Measurements from ENCODE around the gene DNAH8.
"Not testable (repeated sequence)": the region's sequence is repeated elsewhere in the genome, so short reads cannot be mapped to it uniquely, and the experiment has no call there.

The DNAH8 gene

DNA sequence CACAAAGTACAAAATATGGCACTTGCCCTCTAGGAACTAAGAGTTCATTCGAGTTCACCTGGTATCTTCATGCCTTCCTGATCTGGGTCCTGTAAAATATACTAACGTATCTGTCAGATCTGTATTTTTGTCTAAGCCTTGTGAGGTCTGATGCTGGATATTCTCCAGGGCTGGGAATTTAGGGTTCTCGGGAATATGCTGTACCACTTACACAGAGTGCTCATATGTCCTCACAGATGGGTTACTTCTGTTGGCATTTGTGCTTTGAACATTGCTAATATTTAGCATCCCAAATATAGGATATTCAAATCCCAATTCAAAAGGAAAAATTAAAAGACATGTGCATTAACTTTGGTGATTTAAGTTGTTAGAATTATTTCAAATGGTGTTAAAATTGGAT, 122.0 kb downstream of the DNAH8 start:
- no peak for DNase-seq (ENCODE audit: low read depth in 1 of 2, low spot score in 1 of 2)

DNA sequence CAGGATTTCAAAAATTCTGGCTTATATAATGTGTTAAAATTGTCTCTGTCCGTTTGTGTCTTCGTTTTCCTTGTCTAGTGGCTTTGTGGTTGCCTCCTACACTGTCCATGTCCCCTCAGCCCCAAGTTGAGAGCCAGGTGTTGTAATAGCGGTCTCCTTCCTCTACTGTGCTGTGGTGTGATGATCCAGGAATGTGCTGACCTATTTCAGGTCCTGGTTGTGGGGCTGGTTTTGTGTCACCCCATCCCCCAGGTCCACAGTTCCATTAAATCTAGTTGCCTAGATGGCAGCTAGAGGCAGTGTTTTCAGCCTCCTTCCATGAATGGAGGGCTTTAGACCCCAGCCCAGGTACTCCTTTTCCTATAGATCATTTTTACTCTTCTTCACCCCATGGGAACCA, 128.7 kb downstream of the DNAH8 start:
- DNase-seq (ENCODE audit: low read depth in 1 of 2, low spot score in 1 of 2), result no peak

DNA sequence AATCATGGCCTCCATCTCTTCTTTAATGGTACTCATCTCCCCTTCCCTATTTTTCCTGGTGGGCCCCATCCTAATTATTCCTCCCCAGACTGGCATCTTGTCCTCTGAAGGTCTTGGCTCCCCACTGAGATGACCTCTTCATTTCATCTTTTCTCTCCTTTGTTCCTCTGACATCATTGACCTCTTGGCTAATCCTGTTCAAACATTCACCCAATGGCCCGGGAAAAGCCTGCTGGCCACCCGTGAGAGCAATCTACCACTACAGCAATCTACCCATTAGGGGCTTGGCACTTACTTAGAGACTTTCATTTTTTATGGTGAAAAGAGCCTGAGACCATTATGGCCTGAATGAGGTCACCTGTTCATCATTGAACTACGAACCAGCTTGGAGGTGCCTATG, 130.8 kb downstream of the DNAH8 start:
- DNase-seq (ENCODE audit: low read depth in 1 of 2, low spot score in 1 of 2), result no peak

DNA sequence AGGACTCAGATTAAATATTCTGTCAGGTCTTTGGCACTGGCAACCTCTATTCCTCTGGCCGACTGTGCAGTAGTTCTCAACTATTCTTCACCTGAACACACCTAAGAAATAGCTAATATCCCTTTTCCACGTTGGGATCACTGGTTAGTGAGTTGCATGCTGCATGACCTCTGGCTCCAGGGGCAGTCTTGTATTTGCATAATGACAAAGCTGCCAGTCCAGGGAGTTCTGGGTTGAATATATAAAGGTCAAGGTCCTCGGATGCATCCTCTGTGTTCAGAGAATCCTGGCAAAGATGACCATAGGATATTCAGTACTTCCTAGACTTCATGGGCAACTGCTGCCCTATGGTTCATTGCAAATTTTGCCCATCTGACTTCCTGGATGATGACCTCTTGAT, 131.2 kb downstream of the DNAH8 start:
- no peak for DNase-seq (ENCODE audit: low read depth in 1 of 2, low spot score in 1 of 2)

DNA sequence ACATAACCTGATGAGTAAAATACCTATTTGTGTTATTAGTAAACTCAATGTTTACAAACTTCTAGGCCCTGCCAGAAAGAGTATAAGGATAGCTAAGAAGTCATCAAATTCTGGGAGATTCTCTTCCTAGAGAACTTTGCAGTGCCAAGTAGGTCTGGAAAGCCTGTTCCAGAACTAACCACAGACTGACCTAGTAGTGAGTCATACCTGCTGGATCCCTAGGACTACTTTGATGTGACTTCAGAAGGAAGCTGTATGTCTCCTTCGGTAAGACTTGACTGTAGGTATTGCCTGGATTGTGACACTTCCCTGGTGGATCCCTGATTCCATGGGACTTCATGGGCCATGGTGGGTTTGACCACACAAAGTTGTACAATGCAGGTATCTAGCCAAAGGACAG, 131.7 kb downstream of the DNAH8 start:
- DNase-seq (ENCODE audit: low read depth in 1 of 2, low spot score in 1 of 2), result no peak

DNA sequence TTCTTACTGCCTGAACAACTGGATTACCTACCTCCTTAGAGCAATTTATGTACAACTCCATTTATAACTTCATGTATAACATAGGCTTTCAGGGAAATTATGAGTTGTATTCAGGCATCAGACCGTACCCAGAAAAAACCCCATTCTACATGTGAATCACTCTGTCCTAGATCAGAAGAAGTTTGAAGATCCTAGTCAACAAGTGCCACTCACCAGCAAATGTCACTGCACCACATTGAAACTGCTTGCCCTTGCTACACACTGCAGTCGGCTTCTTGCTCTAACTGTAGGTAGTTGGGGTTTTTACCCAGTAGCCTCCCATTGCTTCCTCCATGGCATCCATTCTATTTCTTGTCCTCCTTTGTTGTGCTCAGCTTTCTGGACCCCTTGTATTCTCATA, 132.4 kb downstream of the DNAH8 start:
- DNase-seq (ENCODE audit: low read depth in 1 of 2, low spot score in 1 of 2), result no peak

DNA sequence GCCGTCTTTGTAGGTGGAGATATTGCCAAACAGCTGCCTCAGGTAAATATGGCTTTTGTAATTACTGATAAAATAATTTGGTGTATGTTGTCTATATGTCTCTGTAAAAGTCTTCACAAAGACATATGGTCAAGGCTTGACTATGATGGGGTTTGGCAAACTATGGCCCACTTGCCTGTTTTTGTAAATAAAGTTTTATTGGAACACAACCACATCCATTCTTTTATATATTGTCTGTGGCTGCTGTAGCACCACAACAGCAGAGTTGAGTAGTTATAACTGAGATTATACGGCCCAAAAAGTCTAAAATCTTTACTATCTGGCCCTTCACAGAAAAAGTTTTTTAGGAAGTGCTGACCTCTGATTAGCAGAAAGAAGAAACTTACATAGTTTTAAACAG, 133.6 kb downstream of the DNAH8 start:
- DNase-seq (ENCODE audit: low read depth in 1 of 2, low spot score in 1 of 2), result no peak

DNA sequence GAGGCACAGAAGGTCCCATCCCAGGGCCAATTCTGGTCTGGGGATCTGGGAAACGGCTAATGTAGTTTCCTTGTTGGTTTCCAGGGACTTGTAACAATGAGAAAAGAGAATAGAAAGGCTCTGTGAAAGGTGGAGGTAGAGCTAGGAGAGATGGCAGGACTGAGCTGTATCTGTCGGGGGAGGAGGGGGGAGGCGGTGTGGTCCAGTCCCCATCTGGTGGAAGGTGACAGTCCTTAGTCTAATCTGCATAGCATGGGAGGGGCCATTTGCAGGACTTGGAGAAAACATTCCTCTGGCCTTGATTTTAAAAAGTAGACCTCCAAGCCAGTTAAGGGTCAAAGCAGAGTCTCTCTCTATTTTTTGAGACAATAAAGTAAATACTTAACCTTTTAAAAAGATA, 137.1 kb downstream of the DNAH8 start:
- DNase-seq (ENCODE audit: low read depth in 1 of 2, low spot score in 1 of 2), result no peak

DNA sequence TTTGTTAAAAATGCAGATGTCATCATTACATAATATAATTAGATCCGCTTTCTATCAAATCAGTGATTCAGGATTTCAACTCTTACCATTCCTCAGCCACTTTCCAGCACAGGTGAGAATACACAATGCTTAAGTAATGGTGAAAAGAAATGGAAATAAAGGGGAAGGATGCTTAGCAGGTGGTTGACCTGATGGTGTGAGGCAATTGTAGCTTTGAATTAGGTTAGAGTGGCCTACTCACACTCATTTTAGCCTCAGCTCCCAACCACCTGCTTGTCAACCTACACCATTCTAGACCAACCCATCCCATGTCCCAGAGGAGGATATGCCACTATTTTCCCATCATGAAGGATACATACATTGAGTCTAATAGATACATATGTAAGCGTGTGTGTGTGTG, 138.1 kb downstream of the DNAH8 start:
- no peak for DNase-seq (ENCODE audit: low read depth in 1 of 2, low spot score in 1 of 2)

DNA sequence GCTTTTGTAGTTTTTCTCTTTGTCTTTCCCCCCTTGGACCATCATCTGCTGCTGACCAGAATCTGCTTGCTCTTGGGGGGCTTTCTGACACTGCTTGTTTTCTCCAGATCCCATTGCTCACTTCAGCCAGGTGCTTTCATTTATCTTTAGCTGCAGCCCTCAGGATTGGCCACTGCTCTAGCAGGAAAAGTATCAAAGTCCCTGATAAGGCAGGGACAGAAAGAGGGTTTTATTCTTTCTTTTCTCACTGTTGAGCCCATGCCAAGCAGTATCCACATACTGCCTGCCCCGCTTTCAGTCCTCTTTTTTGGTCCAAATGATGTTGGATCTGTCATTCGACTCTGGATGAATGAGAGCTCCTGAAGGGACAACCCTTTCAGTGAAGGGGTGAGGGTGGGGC, 141.4 kb downstream of the DNAH8 start:
- no peak for DNase-seq (ENCODE audit: low read depth in 1 of 2, low spot score in 1 of 2)

DNA sequence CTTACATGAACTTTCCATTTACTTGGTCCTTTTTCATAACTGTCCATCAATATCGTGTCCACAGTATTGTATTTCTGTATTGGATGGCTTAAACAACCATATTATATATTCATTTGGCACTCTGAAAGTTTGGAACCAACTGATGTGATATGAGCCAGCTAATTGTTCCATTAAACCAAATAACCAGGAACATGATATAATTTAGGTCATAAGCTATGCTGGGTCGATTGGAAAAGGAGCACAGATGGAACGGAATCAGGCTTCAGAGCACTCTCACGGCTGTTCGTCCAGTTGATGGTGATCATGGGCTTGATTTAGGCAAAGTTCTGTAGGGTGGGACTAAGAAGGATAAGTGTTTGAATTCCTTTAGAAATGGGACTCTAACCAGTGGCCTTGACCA, 142.7 kb downstream of the DNAH8 start:
- no peak for DNase-seq (ENCODE audit: low read depth in 1 of 2, low spot score in 1 of 2)

DNA sequence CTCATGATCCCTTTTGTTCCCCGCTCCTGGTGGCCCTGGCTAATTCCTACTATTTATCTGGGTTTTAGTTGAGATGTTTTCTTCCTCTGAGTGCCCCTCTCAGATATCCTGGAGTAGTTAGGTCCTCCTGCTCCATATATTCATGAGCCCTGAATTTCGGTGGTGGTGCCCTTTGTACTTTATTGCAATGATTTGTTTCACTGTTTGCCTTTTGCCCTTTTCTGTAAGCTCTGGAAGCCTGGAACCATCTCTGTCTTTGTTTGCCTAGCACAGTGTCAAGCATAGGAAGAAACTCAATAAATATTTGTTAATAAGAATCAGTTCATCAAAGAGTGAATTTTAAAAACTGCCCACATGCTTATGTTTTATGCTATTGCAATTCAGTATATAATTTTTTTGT, 144.9 kb downstream of the DNAH8 start:
- DNase-seq (ENCODE audit: low read depth in 1 of 2, low spot score in 1 of 2), result no peak

DNA sequence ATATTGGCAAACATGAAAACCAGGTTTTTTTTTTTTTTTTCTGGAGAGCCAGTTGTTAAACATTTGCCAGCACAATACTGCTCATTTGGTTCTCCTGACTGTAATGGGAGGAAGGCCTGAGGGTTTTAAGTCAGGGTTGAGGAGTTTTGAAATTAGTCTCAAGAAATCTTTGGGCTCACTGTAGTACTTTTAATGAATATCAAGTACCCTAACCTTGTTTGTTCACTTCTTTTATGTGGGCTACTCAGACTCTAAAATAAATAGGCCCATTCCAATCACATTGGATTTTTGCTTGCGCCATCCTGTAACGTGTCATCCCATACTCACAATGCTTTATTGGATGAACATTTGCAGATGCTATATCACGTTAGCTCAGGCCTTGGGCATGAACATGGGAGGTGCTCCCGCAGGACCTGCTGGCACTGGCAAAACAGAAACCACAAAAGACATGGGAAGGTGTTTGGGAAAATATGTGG, 146.9 kb downstream of the DNAH8 start:
- DNase-seq (ENCODE audit: low read depth in 1 of 2, low spot score in 1 of 2), result no peak

DNA sequence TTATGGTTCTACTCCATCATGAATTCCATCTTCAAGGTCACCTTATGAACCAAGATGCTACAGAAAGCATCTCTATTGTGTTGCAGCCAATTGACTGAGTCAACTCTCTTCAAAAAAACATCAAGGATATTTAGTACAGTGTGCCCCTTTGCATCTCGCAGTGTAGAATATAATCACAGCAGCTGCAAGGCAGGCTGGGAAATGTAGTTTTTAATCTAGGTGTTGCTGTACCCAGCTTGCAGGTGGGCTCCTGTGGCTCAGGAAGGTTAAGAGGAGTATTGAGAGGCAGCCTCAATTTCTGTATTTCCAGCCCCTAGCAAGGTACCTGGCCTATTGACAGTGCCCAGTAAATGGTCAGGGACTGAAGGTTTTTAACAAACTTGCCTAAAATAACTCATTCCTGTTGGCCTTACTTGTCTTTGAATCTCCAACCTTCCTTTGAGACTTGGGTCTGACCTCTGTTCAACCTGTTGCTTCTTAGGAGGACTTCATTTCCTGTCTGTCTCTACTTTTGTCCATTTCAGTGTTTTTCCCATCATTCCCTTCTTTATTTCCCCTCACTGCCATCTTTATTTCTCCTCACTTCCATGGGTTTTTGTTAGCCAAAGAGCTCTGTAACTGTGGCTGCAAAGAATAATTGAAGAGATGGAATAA, 150.5 kb downstream of the DNAH8 start:
- no peak for DNase-seq (ENCODE audit: low read depth in 1 of 2, low spot score in 1 of 2)

DNA sequence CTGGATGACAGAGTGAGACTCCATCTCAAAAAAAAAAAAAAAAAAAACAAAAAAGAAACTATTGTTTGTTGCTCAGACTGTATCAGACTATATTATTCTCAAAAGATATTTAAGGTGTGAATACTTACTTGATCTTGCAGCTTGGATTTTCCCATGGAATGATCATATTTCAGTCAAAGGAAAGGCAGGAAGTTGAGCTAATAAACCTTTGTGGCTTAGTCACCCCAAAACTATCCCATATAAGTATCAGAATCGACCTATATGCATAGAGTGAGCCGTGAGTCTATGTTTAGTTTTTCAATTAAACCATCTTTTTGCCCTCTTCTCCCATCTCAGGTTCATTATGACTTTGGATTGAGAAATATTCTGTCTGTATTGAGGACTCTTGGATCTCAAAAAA, 152.6 kb downstream of the DNAH8 start:
- DNase-seq (ENCODE audit: low read depth in 1 of 2, low spot score in 1 of 2), result no peak

DNA sequence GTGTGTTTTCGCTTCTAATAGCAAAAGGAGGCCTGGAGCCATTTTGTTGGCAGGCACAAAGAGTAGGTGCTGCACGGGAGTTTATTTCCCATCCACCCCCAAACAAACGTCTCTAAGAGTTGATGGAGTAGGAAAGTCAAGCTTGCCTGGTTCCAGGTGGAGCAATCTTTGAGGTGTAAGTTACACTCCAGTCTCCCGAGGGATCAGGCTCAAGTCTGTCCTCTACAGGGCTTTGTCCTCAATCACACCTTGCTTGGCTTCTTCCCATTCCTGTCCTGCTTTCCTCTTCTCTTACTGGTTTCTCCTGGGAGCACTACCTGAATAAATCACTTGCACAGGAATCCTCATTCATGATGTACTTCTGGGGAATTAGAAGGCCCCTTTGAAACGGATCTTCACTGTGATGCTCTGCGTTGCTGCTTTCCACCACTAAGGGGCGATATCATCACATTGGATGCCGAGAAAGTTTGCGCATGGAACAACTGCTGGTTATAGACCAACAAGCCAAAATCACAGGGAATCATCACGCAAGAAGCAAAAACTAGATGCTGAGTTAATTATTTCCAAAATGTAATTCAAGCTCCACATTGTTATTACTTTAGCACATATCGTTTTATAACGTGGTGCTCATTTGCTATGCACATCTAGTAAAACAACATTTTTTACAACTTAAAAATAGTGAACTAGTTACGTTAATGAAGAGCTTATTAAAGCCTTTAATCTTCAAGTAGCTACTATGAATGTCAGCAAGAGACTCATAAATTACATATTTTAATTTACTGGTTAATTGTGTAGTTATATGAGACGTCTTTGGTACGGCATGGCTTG, 156.8 kb downstream of the DNAH8 start:
- peak in 1 of 2 donors; percentile 25 for DNase-seq (ENCODE audit: low read depth in 1 of 2, low spot score in 1 of 2)

DNA sequence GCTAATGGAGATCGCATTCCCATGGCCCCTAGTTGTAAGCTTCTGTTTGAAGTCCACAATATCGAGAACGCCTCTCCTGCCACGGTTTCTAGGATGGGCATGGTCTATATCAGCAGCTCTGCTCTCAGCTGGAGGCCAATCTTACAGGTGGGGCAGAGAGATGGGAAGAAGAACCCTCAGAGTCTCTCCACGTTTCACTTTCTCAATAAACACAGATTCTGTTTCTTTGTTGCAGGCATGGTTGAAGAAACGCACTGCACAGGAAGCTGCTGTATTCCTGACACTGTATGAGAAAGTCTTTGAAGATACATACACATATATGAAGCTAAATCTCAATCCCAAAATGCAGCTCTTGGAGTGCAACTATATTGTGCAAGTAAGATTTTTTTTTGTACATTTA, 157.9 kb downstream of the DNAH8 start:
- no peak for DNase-seq (ENCODE audit: low read depth in 1 of 2, low spot score in 1 of 2)

DNA sequence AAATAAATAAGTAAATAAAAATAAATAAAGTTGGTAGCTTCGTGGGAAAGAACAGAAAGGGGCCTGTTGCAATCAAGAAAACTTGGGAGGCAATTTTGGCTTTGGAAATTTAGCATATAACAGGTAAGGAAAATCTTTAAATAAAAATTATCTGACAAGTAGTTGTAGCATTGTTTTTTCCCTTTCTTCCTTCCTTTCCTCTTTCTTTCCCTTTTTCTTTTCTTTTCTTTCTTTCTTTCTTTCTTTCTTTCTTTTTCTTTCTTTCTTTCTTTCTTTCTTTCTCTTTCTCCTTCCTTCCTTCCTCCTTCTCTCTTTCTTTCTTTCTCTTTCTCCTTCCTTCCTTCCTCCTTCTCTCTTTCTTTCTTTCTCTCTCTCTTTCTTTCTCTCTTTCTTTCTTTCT, 158.7 kb downstream of the DNAH8 start:
- DNase-seq (ENCODE audit: low read depth in 1 of 2, low spot score in 1 of 2), result not testable (repeated sequence)

DNA sequence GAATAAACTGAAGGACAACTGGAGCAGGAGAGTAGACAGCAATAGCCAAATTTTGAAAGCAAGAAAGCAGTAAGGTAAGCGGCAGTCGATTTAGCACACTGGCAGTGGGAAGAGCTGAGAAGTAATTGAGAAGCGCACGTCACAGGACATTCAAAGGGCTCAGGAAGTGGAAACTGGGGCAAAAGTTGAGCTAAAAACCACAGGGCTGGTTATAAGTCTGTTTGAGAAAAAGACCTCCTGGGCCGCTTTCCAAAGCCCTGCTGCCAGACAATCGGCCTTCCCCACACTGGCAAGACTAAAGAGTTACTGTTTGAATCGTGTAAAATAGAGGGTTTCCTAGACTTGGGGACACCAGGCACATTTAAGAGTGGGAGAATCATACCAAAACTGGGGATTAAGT, 161.4 kb downstream of the DNAH8 start:
- peak in 1 of 2 donors; percentile 6 for DNase-seq (ENCODE audit: low read depth in 1 of 2, low spot score in 1 of 2)

DNA sequence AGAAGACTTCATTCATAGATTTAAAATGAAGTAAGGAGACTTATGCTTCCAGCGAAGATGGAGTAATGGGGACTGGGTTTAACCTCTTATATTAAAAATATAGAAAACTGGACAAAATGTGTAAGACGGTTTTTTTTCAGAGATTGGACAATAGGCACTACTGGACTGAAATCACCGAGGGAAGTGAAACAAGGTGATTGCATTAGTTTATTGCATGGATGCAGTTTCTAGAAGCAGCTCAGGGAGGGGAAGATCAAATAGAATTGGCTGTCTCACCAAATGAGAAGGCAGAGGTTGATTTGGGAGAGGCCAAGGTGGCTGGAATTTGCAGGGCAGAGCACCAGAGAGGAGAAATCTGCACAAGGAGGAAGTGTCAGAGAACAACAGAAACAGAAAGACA, 162.6 kb downstream of the DNAH8 start:
- DNase-seq (ENCODE audit: low read depth in 1 of 2, low spot score in 1 of 2), result no peak

DNA sequence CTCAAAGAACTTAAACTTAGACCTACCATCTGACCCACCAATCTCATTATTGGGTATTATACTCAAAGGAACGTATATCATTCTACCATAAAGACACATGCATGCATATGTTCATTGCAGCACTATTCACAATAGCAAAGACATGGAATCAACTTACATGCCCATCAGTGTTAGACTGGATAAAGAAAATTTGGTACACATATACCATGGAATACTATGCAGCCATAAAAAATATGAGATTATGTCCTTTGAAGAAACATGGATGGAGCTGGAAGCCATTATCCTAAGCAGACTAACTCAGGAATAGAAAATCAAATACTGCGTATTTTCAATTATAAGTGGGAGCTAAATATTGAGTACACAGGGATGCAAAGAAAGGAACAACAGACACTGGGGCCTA, 167.0 kb downstream of the DNAH8 start:
- no peak for DNase-seq (ENCODE audit: low read depth in 1 of 2, low spot score in 1 of 2)

DNA sequence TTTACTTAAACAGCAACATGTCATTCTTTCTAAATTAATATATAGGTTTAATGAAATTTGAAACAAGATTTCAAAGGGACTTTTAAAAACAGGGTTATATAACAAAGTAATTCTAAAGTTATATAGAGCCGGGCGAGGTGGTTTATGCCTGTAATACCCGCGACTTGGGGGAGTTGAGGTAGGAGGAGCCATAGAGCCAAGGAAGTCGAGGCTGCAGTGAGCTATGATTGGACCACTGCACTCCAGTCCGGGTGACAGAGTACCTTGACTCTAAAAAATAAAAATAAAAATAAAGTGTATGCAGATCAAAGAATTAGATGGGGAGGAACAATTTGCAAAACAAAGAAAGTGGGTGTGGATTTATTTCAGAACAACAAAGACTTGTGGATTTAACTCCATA, 182.4 kb downstream of the DNAH8 start:
- no peak for DNase-seq (ENCODE audit: low read depth in 1 of 2, low spot score in 1 of 2)
